ENCODE results near the gene LYRM2.

DNA sequence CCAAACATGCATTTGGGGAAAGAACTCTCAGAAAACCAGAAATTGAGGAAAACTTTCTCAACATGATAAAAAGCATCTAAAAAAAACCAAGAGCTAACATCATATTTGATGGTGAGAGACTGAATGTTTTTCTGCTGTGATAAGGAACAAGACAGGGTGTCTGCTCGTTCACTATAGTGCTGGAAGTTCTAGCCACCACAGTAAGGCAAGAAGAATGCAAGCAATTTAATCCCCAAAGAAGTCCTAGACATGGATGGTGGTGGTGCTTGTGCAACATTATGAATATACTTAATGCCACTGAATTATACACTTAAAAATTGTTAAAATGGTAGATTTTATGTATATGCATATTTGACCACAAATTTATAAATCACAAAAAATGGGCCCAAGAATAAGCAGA is 53.4 kb downstream of the LYRM2 start:
- TF ChIP-seq ZNF274 (IDR thresholded peaks at IDR 0.05; ENCODE audit: low read depth, low read length) (no peak), YY1 (IDR thresholded peaks at IDR 0.05; ENCODE audit: insufficient read depth, insufficient read length) (no peak)
